GM12878 (cell line): ENCODE measurements around the gene PADI4. TPM values are rescaled to one million over a fixed set of nuclear protein-coding genes. Genes with fewer than 3 reads are reported as not detected.

Source experiments
- ATAC-seq: fragments of 200-7000 bp; cut with Tn5 transposase; 3 replicates; pipeline ENCODE4 v1.9.1; 2020; ENCODE audit warnings: mild to moderate bottlenecking, moderate library complexity
- BruUV-seq: library from RNA; stranded (reverse); fragments of 400-500 nt; replicated peaks from 2 replicates; lab custom pipeline; 2021; lab: Mats Ljungman, UMichigan
- CTCF ChIA-PET: fragments of 300-600 bp; sonication (Branson Sonifier 250); formaldehyde crosslinking; extraction: SDS; loops from one replicate; lab custom pipeline; 2021; ENCODE audit warnings: inconsistent platforms; lab: Yijun Ruan, JAX
- POLR2A ChIA-PET: fragments of 350-600 bp; formaldehyde crosslinking; extraction: SDS; loops from one replicate; lab custom pipeline; 2021; ENCODE audit warnings: inconsistent platforms; lab: Charles Lee
- RAD21 ChIA-PET: fragments of 300-600 bp; sonication (Branson Sonifier 250); formaldehyde crosslinking; loops from one replicate; lab custom pipeline; 2023; ENCODE audit warnings: antibody characterized with exemption; ENCODE audit not compliant: unreplicated experiment; lab: Charles Lee
- SMC1A ChIA-PET: fragments of 300-600 bp; sonication (Branson Sonifier 250); formaldehyde crosslinking; loops from one replicate; lab custom pipeline; 2023; ENCODE audit not compliant: unreplicated experiment, uncharacterized antibody; lab: Charles Lee
- DNase-seq: peaks from one replicate; pipeline ENCODE4 v3.0.0-alpha.2; 2011; ENCODE audit warnings: low read depth, low spot score
- FAIRE-seq: peaks from 3 replicates; lab custom pipeline; 2011; peaks lifted over from hg19 to GRCh38; lab: Jason Lieb, UNC
- H2AFZ ChIP-seq: 2 replicates; pipeline ENCODE4 v1.6.0; 2011; ENCODE audit warnings: low read depth, low read length, control low read depth; ENCODE audit not compliant: control insufficient read depth
- H3K27ac ChIP-seq: 2 replicates; pipeline ENCODE4 v1.5.1; 2011; ENCODE audit warnings: control low read depth; ENCODE audit not compliant: control insufficient read depth, insufficient read depth
- H3K27me3 ChIP-seq, 2 experiments: replicated peaks in 1 of 2; 2 replicates each; pipeline versions ENCODE4 v1.6.0 to v1.6.1; 2011; ENCODE audit warnings: low read length in 1 of 2; ENCODE audit not compliant: control insufficient read depth in 2 of 2, insufficient read depth in 2 of 2
- H3K36me3 ChIP-seq, 2 experiments: 2 replicates each; pipeline ENCODE4 v1.5.1; 2011; ENCODE audit warnings: low read length in 1 of 2; ENCODE audit not compliant: control insufficient read depth in 2 of 2, insufficient read depth in 2 of 2
- H3K4me1 ChIP-seq: 2 replicates; pipeline ENCODE4 v1.6.1; 2011; ENCODE audit warnings: mild to moderate bottlenecking, low read length, moderate library complexity, mixed read lengths; ENCODE audit not compliant: control insufficient read depth, insufficient read depth
- H3K4me2 ChIP-seq: 2 replicates; pipeline ENCODE4 v1.6.0; 2011; ENCODE audit warnings: control low read depth; ENCODE audit not compliant: control insufficient read depth, insufficient read depth
- H3K4me3 ChIP-seq: fragments of 200-600 bp; sonication (generic); 2 replicates; pipeline ENCODE4 v1.5.1; 2016
- H3K79me2 ChIP-seq: 2 replicates; pipeline ENCODE4 v1.6.0; 2011; ENCODE audit warnings: low read length; ENCODE audit not compliant: control insufficient read depth, insufficient read depth
- H3K9ac ChIP-seq: 2 replicates; pipeline ENCODE4 v1.8.0; 2011; ENCODE audit warnings: low read length, control low read depth, mixed read lengths; ENCODE audit not compliant: control insufficient read depth, insufficient read depth
- H3K9me3 ChIP-seq: replicated peaks from 3 replicates; pipeline ENCODE4 v1.5.1; 2011; ENCODE audit warnings: mild to moderate bottlenecking, low read length; ENCODE audit not compliant: control insufficient read depth, insufficient read depth
- H4K20me1 ChIP-seq: 2 replicates; pipeline ENCODE4 v1.6.0; 2011; ENCODE audit not compliant: control insufficient read depth, insufficient read depth
- BCLAF1 ChIP-seq: fragments of 450-650 bp; IDR thresholded peaks from 2 replicates; pipeline ENCODE4 v1.6.1; 2017; ENCODE audit warnings: antibody characterized with exemption, mild to moderate bottlenecking, moderate library complexity
- CREM ChIP-seq: IDR thresholded peaks from 2 replicates; pipeline ENCODE4 v1.6.1; 2014; ENCODE audit warnings: antibody characterized with exemption, low read depth
- E4F1 ChIP-seq: fragments of 450-650 bp; IDR thresholded peaks from 2 replicates; pipeline ENCODE4 v1.6.1; 2018; ENCODE audit warnings: borderline replicate concordance, mild to moderate bottlenecking; ENCODE audit not compliant: partially characterized antibody
- ELK1 ChIP-seq: IDR thresholded peaks from 2 replicates; pipeline ENCODE4 v1.6.1; 2012; ENCODE audit warnings: low read depth, low read length, improper control_type of control experiment
- FOS ChIP-seq: IDR thresholded peaks from 3 replicates; pipeline ENCODE4 v1.6.1; 2011; ENCODE audit warnings: borderline replicate concordance; ENCODE audit not compliant: insufficient read length; ENCODE audit errors: extremely low read depth
- HDAC2 ChIP-seq: fragments of 200-600 bp; sonication (generic); IDR thresholded peaks from 2 replicates; pipeline ENCODE4 v1.6.1; 2017
- NFYA ChIP-seq: IDR thresholded peaks from 2 replicates; pipeline ENCODE4 v1.6.1; 2011; ENCODE audit warnings: low read depth, mild to moderate bottlenecking, low read length, improper control_type of control experiment, borderline replicate concordance
- NFYB ChIP-seq: IDR thresholded peaks from 2 replicates; pipeline ENCODE4 v1.6.1; 2011; ENCODE audit warnings: low read depth, mild to moderate bottlenecking, low read length, improper control_type of control experiment, moderate library complexity; ENCODE audit not compliant: insufficient read depth
- NR2C1 ChIP-seq: fragments of 450-650 bp; IDR thresholded peaks from 2 replicates; pipeline ENCODE4 v1.6.1; 2017; ENCODE audit warnings: antibody characterized with exemption, mild to moderate bottlenecking, moderate library complexity
- RCOR1 ChIP-seq: conservative IDR thresholded peaks from 2 replicates; pipeline ENCODE4 v1.6.1; 2012; ENCODE audit warnings: low read depth, low read length, improper control_type of control experiment
- RELA ChIP-seq: fragments of 450-650 bp; IDR thresholded peaks from 2 replicates; pipeline ENCODE4 v1.8.0; 2014; ENCODE audit warnings: borderline replicate concordance; ENCODE audit not compliant: partially characterized antibody
- SREBF1 ChIP-seq: IDR thresholded peaks from 2 replicates; pipeline ENCODE4 v1.6.1; 2012; ENCODE audit warnings: mild to moderate bottlenecking, low read length
- WGBS: methylation state at CpG from one replicate; pipeline ENCODE4 v1.1.6; 2016; ENCODE audit warnings: low lambda C conversion rate; ENCODE audit not compliant: insufficient replicate concordance, insufficient coverage; ENCODE audit errors: missing lambda C conversion rate; 5-methylcytosine and 5-hydroxymethylcytosine counted together
- in situ Hi-C: fragments of 300-500 bp; cut with MboI; formaldehyde crosslinking; loops from 9 replicates; pipeline ENCODE4 v1.14.3; 2018; ENCODE audit warnings: mixed read lengths
- intact Hi-C: fragments of 100-400 bp; cut with micrococcal nuclease; formaldehyde crosslinking; loops from one replicate; pipeline ENCODE4 v1.14.2; 2022; ENCODE audit not compliant: unreplicated experiment
- polyA plus RNA-seq, 11 experiments: library from polyadenylated mRNA; depleted of rRNA in 4 of 11; unstranded in 6 of 11; stranded (reverse) in 5 of 11; fragments of >200 nt; fragmentation: Nextera tagmentation in 4 of 11; fragmentation: Illumina TruSeq in 1 of 11; extraction: Ambion mirVana in 4 of 11; extraction: Trizol in 1 of 11; gene quantifications; 1 replicate in 1 of 11; 2 replicates in 10 of 11; pipeline versions ENCODE4 v1.2.1 to v1.2.3, GENCODE V29; 2011 to 2016; ENCODE audit warnings: inconsistent platforms in 2 of 11, missing spikeins in 2 of 11, low read depth in 1 of 11
- total RNA-seq, 4 experiments: library from RNA; depleted of rRNA in 3 of 4; stranded (reverse); fragments of >200 nt in 3 of 4; fragmentation: Illumina TruSeq in 1 of 4; extraction: Trizol in 1 of 4; gene quantifications; 2 replicates each; pipeline versions ENCODE4 v1.2.1 to v1.2.3, GENCODE V29; 2013 to 2021

The PADI4 gene
- total and polyA plus RNA-seq, 10 of the 15 experiments (the other 5 are each of a cell fraction or from before 2014, with no cell fraction given): 0.08 to 0.47 (median 0.15) TPM; not detected in 3

GRCh38 chr1:17292299-17293160, 15.5 kb upstream of the PADI4 start (continued):
- TF ChIP-seq E4F1 (no peak), NR2C1 (no peak), SREBF1 (no peak), RELA (no peak)

GRCh38 chr1:17293681-17294425, 14.1 kb upstream of the PADI4 start:
- no peak overlapping the region for H3K4me2 ChIP-seq
- H3K27me3 ChIP-seq: no peaks in the 10 kb centered on the region
- in situ Hi-C loops (no loop called here), intact Hi-C loops (no loop called here)
- no peak overlapping the region for H2AFZ ChIP-seq
- WGBS: 36% methylated on average over 14 of the region's 14 CpGs
- no peaks in the 10 kb centered on the region for H3K36me3 ChIP-seq
- SMC1A ChIA-PET: no interaction called here
- CTCF ChIA-PET: no interaction called here
- POLR2A ChIA-PET: no interaction called here
- RAD21 ChIA-PET: no interaction called here
- no peaks in the 10 kb centered on the region for H3K4me1 ChIP-seq
- no peak overlapping the region for H3K4me3 ChIP-seq
- no peaks in the 10 kb centered on the region for H3K9me3 ChIP-seq
- FAIRE-seq (no peak), ATAC-seq (no peak), DNase-seq (no peak)
- H3K27ac ChIP-seq: no peak overlapping the region
- H3K79me2 ChIP-seq: no peaks in the 10 kb centered on the region
- no peak overlapping the region for H3K9ac ChIP-seq
- BruUV-seq: no TSS peak
- no peaks in the 10 kb centered on the region for H4K20me1 ChIP-seq
- TF ChIP-seq CREM: no peak
- no peak for TF ChIP-seq ELK1
- TF ChIP-seq NFYB: no peak
- TF ChIP-seq RCOR1: no peak
- TF ChIP-seq HDAC2: no peak
- no peak for TF ChIP-seq FOS
- no peak for TF ChIP-seq BCLAF1
- no peak for TF ChIP-seq NFYA
